GM19438 (cell line): ENCODE measurements around the gene PCDHA6.
"Not testable (repeated sequence)": the region's sequence is repeated elsewhere in the genome, so short reads cannot be mapped to it uniquely, and the experiment has no call there.

Source experiments
- ATAC-seq: cut with Tn5 transposase; IDR thresholded peaks from one replicate; pipeline ENCODE4 v1.9.1; 2021; ENCODE audit warnings: low read depth; ENCODE audit not compliant: unreplicated experiment

The PCDHA6 gene

GRCh38 chr5:140808889-140809291 lies 18.9 kb upstream of the PCDHA6 start:
- ATAC-seq, result no peak

DNA sequence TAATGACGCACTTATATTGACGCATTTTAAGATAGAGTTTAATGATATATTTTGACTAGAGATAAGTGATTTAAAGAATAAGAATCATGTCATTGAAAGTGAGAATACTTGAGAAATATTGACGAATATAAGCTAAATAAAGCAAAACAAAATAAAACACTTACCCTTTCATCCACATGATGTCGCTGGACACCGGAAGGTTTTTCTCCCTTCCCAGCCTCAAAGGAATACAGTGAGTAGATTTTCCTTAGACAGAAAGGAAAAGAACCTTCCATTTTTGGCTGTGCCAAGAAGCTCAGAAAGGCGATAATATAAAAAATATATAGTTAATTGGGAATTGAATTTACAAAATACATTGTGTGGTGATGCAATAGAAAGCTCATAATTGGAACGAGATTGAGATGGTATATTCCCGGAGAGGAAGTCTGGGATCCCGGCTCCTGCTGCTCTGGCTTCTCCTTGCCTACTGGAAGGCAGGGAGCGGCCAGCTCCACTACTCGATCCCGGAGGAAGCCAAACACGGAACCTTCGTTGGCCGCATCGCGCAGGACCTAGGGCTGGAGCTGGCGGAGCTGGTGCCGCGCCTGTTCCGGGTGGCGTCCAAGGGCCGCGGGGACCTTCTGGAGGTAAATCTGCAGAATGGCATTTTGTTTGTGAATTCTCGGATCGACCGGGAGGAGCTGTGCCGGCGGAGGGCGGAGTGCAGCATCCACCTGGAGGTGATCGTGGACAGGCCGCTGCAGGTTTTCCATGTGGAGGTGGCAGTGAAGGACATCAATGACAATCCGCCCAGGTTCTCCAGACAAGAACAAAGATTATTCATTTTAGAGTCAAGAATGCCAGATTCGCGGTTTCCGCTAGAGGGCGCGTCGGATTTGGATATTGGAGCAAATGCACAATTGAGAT lies 6.1 kb upstream of the PCDHA6 start, which contains the start of gene PCDHA5:
Gene PCDHA5 (plus strand): TSS at position 239 of the 906 bp plus-strand sequence.
- ATAC-seq, result no peak

DNA sequence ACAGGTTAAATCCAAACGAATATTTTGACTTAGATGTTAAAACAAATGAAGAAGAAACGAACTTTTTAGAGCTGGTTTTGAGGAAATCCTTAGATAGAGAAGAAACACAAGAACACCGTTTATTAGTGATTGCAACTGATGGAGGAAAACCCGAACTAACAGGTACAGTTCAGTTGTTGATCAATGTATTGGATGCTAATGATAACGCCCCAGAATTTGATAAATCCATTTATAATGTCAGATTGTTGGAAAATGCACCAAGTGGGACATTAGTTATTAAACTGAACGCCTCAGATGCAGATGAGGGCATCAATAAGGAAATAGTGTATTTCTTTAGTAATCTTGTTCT lies 5.5 kb upstream of the PCDHA6 start:
- ATAC-seq, result no peak

DNA sequence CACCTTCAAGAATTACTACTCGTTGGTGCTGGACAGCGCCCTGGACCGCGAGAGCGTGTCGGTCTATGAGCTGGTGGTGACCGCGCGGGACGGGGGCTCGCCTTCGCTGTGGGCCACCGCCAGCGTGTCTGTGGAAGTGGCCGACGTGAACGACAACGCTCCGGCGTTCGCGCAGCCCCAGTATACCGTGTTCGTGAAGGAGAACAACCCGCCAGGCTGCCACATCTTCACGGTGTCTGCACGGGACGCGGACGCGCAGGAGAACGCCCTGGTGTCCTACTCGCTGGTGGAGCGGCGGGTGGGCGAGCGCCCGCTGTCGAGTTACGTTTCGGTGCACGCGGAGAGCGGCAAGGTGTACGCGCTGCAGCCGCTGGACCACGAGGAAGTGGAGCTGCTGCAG lies 4.8 kb upstream of the PCDHA6 start:
- ATAC-seq, result not testable (repeated sequence)

DNA sequence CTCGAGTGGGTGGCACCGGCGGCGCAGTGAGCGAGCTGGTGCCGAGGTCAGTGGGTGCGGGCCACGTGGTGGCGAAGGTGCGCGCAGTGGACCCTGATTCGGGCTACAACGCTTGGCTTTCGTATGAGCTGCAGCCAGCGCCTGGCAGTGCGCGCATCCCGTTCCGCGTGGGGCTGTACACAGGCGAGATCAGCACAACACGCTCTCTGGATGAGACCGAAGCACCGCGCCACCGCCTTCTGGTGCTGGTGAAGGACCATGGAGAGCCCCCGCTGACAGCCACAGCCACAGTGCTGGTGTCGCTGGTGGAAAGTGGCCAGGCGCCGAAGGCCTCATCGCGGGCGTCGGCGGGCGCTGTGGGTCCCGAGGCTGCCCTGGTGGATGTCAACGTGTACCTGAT lies 4.3 kb upstream of the PCDHA6 start:
- ATAC-seq, result no peak

DNA sequence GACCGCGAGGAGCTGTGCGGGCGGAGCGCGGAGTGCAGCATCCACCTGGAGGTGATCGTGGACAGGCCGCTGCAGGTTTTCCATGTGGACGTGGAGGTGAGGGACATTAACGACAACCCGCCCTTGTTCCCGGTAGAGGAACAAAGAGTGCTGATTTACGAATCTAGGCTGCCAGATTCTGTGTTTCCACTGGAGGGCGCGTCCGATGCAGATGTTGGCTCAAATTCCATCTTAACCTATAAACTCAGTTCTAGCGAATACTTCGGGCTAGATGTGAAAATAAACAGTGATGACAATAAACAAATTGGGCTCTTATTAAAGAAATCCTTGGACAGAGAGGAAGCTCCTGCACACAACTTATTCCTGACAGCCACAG lies 590 bp downstream of the PCDHA6 start:
- no peak for ATAC-seq

DNA sequence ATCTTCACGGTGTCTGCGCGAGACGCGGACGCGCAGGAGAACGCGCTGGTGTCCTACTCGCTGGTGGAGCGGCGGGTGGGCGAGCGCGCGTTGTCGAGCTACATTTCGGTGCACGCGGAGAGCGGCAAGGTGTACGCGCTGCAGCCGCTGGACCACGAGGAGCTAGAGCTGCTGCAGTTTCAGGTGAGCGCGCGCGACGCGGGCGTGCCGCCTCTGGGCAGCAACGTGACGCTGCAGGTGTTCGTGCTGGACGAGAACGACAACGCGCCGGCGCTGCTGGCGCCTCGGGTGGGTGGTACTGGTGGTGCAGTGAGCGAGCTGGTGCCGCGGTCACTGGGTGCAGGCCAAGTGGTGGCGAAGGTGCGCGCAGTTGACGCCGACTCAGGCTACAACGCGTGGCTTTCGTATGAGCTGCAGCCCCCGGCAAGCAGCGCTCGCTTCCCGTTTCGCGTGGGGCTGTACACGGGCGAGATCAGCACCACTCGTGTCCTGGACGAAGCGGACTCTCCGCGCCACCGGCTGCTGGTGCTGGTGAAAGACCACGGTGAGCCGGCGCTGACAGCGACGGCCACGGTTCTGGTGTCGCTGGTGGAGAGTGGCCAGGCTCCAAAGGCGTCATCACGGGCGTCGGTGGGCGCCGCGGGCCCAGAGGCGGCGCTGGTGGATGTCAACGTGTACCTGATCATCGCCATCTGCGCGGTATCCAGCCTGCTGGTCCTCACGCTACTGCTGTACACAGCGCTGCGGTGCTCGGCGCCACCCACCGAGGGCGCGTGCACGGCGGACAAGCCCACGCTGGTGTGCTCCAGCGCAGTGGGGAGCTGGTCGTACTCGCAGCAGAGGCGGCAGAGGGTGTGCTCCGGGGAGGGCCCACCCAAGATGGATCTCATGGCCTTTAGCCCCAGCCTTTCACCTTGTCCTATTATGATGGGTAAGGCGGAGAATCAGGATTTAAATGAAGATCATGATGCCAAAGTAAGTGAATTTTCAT lies 2.0 kb downstream of the PCDHA6 start:
- not testable (repeated sequence) for ATAC-seq

DNA sequence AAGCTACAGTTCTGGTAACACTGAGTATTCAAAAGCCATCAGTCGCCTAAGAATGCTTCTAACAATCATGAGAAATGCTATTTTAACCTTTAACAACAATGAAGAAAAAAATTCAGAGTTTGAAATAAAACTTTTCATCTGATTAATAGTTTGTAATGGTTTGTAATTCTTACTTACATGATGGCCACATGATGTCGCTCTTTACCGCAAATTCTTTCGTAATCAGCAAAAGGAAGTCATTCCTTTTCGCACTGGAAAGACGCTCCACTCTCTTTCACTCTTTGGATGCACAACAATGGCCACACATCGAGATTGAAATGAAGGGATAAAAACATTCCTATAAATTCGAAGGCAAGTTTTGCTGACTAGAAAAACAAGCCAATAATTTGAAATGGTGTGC lies 6.2 kb downstream of the PCDHA6 start, which contains the start of gene PCDHA7:
Gene PCDHA7 (plus strand): TSS at position 277 of the 400 bp plus-strand sequence. CDS start 115 bp downstream, at position 392.
- ATAC-seq, result no peak

DNA sequence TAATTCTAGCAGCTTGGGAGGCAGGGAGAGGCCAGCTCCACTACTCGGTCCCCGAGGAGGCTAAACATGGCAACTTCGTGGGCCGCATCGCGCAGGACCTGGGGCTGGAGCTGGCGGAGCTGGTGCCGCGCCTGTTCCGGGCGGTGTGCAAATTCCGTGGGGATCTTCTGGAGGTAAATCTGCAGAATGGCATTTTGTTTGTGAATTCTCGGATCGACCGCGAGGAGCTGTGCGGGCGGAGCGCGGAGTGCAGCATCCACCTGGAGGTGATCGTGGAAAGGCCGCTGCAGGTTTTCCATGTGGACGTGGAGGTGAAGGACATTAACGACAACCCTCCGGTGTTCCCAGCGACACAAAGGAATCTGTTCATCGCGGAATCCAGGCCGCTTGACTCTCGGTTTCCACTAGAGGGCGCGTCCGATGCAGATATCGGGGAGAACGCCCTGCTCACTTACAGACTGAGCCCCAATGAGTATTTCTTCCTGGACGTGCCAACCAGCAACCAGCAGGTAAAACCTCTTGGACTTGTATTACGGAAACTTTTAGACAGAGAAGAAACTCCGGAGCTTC lies 6.8 kb downstream of the PCDHA6 start:
- ATAC-seq, result not testable (repeated sequence)

- ATAC-seq, result no peak
Measured at GRCh38 chr5:140835622-140836510, 8.1 kb downstream of the PCDHA6 start.

- ATAC-seq, result no peak
Measured at GRCh38 chr5:140840978-140841962, 13.5 kb downstream of the PCDHA6 start, which contains the start of gene PCDHA8. TSS of gene PCDHA8 (plus strand) at chr5:140841187. CDS start at chr5:140841322, 135 bp downstream.

DNA sequence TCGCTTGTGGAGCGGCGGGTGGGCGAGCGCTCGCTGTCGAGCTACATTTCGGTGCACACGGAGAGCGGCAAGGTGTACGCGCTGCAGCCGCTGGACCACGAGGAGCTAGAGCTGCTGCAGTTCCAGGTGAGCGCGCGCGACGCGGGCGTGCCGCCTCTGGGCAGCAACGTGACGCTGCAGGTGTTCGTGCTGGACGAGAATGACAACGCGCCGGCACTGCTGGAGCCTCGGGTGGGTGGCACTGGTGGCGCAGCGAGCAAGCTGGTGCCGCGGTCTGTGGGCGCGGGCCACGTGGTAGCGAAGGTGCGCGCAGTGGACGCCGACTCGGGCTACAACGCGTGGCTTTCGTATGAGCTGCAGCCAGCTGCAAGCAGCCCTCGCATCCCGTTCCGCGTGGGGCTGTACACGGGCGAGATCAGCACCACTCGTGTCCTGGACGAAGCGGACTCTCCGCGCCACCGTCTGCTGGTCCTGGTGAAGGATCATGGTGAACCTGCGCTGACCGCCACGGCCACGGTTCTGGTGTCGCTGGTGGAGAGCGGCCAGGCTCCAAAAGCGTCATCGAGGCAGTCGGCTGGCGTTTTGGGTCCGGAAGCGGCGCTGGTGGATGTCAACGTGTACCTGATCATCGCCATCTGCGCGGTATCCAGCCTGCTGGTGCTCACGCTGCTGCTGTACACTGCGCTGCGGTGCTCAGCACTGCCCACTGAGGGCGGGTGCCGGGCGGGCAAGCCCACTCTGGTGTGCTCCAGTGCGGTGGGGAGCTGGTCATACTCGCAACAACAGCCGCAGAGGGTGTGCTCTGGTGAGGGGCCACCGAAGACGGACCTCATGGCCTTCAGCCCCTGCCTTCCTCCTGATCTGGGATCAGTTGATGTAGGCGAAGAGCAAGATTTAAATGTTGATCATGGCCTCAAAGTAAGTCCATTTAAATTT lies 15.3 kb downstream of the PCDHA6 start:
- no peak for ATAC-seq

DNA sequence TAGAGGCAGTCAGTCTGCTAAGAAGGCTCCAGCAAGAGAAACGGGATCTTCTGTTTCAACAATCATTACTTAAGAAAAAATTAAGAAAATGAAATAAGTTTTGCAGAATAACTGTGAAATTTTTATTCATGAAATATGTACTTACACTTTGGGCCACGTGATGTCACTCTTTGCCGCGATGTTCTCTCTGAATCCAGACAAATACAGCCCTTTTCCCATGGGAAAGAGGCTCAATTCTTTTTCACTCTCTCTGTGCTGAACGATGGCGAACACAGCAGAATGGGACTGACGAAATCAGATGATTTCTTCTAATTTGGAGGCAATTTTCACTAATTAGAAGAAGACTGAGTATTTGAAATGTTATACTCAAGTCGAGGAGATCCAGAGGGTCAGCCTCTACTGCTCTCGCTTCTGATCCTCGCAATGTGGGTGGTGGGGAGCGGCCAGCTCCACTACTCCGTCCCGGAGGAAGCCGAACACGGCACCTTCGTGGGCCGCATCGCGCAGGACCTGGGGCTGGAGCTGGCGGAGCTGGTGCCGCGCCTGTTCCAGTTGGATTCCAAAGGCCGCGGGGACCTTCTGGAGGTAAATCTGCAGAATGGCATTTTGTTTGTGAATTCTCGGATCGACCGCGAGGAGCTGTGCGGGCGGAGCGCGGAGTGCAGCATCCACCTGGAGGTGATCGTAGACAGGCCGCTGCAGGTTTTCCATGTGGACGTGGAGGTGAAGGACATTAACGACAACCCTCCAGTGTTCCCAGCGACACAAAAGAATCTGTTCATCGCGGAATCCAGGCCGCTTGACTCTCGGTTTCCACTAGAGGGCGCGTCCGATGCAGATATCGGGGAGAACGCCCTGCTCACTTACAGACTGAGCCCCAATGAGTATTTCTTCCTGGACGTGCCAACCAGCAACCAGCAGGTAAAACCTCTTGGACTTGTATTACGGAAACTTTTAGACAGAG lies 20.7 kb downstream of the PCDHA6 start, which contains the start of gene PCDHA9:
Gene PCDHA9 (plus strand): TSS at position 244 of the 964 bp plus-strand sequence. CDS start 114 bp downstream, at position 358.
- not testable (repeated sequence) for ATAC-seq

DNA sequence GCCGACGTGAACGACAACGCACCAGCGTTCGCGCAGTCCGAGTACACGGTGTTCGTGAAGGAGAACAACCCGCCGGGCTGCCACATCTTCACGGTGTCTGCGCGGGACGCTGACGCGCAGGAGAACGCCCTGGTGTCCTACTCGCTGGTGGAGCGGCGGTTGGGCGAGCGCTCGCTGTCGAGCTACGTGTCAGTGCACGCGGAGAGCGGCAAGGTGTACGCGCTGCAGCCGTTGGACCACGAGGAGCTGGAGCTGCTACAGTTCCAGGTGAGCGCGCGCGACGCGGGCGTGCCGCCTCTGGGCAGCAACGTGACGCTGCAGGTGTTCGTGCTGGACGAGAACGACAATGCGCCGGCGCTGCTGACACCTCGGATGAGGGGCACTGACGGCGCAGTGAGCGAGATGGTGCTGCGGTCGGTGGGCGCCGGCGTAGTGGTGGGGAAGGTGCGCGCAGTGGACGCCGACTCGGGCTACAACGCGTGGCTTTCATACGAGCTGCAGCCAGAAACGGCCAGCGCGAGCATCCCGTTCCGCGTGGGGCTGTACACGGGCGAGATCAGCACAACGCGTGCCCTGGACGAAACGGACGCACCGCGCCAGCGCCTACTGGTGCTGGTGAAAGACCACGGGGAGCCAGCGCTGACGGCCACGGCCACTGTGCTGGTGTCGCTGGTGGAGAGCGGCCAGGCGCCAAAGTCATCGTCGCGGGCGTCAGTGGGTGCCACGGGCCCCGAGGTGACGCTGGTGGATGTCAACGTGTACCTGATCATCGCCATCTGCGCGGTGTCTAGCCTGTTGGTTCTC lies 22.3 kb downstream of the PCDHA6 start:
- ATAC-seq, result not testable (repeated sequence)
